Measurements from ENCODE around the gene ARHGAP19.

ARHGAP19 gene

DNA sequence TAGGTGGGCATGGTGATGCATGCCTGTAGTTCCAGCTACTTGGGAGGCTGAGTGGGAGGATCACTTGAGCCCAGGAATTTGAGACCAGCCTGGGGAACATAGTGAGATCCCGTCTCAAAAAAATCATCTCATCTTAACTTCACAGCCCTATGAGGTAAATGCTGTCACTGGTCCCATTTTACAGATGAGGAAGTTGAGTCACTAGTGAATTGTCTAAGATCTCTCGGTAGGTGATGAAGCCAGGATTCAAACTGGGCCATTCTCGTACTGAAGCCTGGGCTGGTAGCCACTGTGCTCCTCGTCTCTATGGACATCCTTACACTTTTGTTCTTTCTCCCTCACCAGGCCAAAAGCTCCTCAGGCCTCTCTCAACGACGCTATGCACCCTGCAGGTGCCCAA, 113.1 kb downstream of the ARHGAP19 start:
- POLR2A ChIA-PET, result no interaction called here
- CTCF ChIA-PET, result interaction anchor here (1.1 to 1.7 kb wide), 2 partner anchors 17 to 107 kb away, joined by 3 to 4 read pairs; no protein-coding TSS in a partner anchor
- no peak for DNase-seq (ENCODE audit: extremely low spot score)
- no peak for TF ChIP-seq TARDBP (IDR thresholded peaks at IDR 0.05)
- TF ChIP-seq LEF1 (IDR thresholded peaks at IDR 0.05; ENCODE audit: borderline replicate concordance), result no peak
- TF ChIP-seq CTBP1 (IDR thresholded peaks at IDR 0.05; ENCODE audit: borderline replicate concordance), result no peak
- TF ChIP-seq ARNT (IDR thresholded peaks at IDR 0.05), result no peak
- TF ChIP-seq NFRKB (IDR thresholded peaks at IDR 0.05), result no peak
- TF ChIP-seq ZNF384 (IDR thresholded peaks at IDR 0.05), result no peak
- TF ChIP-seq BHLHE40 (IDR thresholded peaks at IDR 0.05; ENCODE audit: borderline replicate concordance), result no peak
- TF ChIP-seq HDGF (IDR thresholded peaks at IDR 0.05; ENCODE audit: borderline replicate concordance), result no peak
- TF ChIP-seq FOXM1 (IDR thresholded peaks at IDR 0.05; ENCODE audit: borderline replicate concordance), result no peak

DNA sequence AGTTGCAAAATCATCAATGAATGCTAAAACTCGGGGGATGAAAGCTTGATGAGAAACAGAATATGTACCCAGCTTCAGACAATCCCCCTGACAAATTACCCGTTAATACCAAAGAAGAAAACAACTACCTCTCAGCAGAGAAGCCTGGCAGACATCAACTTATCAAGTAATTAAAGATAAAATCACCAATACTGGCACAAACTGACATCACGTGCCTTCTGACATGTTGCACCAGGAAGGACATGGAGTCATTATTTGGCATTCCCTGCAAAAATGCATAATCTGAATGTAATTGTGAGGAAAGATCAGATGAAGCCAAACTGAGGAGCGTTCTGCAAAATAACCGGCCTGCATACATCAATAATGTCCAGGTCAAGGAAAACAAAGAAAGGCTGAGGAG, 114.4 kb downstream of the ARHGAP19 start:
- no peak for DNase-seq (ENCODE audit: extremely low spot score)

DNA sequence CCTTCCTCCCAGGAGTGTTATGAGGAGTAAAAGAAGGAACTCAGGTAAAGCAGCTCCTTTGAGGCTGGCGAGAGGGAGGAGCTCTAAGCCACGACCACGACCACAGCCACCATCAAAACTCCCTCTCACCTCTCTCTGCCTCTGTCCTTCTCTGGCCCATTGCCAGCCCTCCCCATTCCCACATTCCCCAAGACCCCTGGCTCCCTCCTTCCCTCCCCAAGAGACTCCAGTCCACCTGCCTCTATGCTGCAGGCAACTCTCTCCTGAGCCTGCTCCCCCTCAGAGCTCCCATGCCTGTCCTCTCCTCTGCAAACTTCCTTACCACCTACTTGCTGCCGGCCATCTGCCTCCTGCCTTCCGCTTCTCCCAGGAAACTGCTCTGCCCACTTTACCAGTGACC, 116.2 kb downstream of the ARHGAP19 start:
- no peak for DNase-seq (ENCODE audit: extremely low spot score)
- CTCF ChIA-PET, result interaction anchor here (1.1 kb wide), 1 partner anchor 21 kb away, joined by 3 read pairs; no protein-coding TSS in a partner anchor
- no peak for TF ChIP-seq LEF1 (IDR thresholded peaks at IDR 0.05; ENCODE audit: borderline replicate concordance)
- POLR2A ChIA-PET, result no interaction called here

More for the DNA sequence above, 114.4 kb downstream of the ARHGAP19 start:
- ChIA-PET POLR2A (no interaction called here), CTCF (interaction anchor here (1.1 to 1.7 kb wide), 2 partner anchors 18 to 106 kb away, joined by 3 to 4 read pairs; no protein-coding TSS in a partner anchor)
- no peak for TF ChIP-seq SP1 (IDR thresholded peaks at IDR 0.05)
- no peak for TF ChIP-seq ZNF384 (IDR thresholded peaks at IDR 0.05)
- no peak for TF ChIP-seq FOXM1 (IDR thresholded peaks at IDR 0.05; ENCODE audit: borderline replicate concordance)
- TF ChIP-seq ELF4 (IDR thresholded peaks at IDR 0.05), result no peak
- TF ChIP-seq HDGF (IDR thresholded peaks at IDR 0.05; ENCODE audit: borderline replicate concordance), result no peak
- TF ChIP-seq ARNT (IDR thresholded peaks at IDR 0.05), result no peak
- TF ChIP-seq L3MBTL2 (conservative IDR thresholded peaks at IDR 0.05), result no peak
- TF ChIP-seq FOXA1 (IDR thresholded peaks at IDR 0.05), result no peak
- no peak for TF ChIP-seq BHLHE40 (IDR thresholded peaks at IDR 0.05; ENCODE audit: borderline replicate concordance)
- TF ChIP-seq, protein P1, sequence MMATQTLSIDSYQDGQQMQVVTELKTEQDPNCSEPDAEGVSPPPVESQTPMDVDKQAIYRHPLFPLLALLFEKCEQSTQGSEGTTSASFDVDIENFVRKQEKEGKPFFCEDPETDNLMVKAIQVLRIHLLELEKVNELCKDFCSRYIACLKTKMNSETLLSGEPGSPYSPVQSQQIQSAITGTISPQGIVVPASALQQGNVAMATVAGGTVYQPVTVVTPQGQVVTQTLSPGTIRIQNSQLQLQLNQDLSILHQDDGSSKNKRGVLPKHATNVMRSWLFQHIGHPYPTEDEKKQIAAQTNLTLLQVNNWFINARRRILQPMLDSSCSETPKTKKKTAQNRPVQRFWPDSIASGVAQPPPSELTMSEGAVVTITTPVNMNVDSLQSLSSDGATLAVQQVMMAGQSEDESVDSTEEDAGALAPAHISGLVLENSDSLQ (IDR thresholded peaks at IDR 0.05), result no peak
- TF ChIP-seq CTBP1 (IDR thresholded peaks at IDR 0.05; ENCODE audit: borderline replicate concordance), result no peak
- TF ChIP-seq SUZ12 (IDR thresholded peaks at IDR 0.05), result no peak
- TF ChIP-seq NFRKB (IDR thresholded peaks at IDR 0.05), result no peak
- no peak for TF ChIP-seq LEF1 (IDR thresholded peaks at IDR 0.05; ENCODE audit: borderline replicate concordance)
- no peak for TF ChIP-seq TARDBP (IDR thresholded peaks at IDR 0.05)
- no peak for TF ChIP-seq FOXK2 (IDR thresholded peaks at IDR 0.05)

DNA sequence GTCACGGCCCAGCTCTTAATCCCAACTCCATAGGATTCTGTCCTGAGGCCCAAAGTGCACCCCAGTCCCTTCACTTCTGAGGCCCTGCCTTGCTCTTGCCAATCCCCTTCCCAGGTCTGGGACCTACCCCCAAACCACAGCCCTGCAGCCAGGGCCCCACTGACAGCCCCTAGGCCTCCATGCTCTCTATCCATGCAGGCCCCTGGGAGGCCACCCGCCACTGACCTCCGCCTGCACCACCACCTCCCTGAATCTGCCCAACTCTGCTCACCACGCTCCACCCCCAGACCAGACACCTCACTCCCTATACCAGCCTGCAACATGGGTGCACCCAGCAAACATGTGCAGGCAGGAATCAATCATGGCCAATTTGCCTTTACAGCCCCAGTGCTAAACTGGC, 116.9 kb downstream of the ARHGAP19 start:
- TF ChIP-seq CTBP1 (IDR thresholded peaks at IDR 0.05; ENCODE audit: borderline replicate concordance) (no peak), FOXK2 (IDR thresholded peaks at IDR 0.05) (no peak), ZNF384 (IDR thresholded peaks at IDR 0.05) (no peak), FOXA1 (IDR thresholded peaks at IDR 0.05) (no peak), TARDBP (IDR thresholded peaks at IDR 0.05) (no peak), L3MBTL2 (conservative IDR thresholded peaks at IDR 0.05) (no peak), ARNT (IDR thresholded peaks at IDR 0.05) (no peak), SUZ12 (IDR thresholded peaks at IDR 0.05) (no peak), SP1 (IDR thresholded peaks at IDR 0.05) (no peak), BHLHE40 (IDR thresholded peaks at IDR 0.05; ENCODE audit: borderline replicate concordance) (no peak), ELF4 (IDR thresholded peaks at IDR 0.05) (no peak), FOXM1 (IDR thresholded peaks at IDR 0.05; ENCODE audit: borderline replicate concordance) (no peak), NFRKB (IDR thresholded peaks at IDR 0.05) (no peak), LEF1 (IDR thresholded peaks at IDR 0.05; ENCODE audit: borderline replicate concordance) (no peak), HDGF (IDR thresholded peaks at IDR 0.05; ENCODE audit: borderline replicate concordance) (no peak)
- TF ChIP-seq, protein P1 (IDR thresholded peaks at IDR 0.05), result no peak
- DNase-seq (ENCODE audit: extremely low spot score), result no peak
- POLR2A ChIA-PET, result no interaction called here
- CTCF ChIA-PET, result interaction anchor here (0.6 kb wide), 1 partner anchor 26 kb away, joined by 3 read pairs; no protein-coding TSS in a partner anchor

DNA sequence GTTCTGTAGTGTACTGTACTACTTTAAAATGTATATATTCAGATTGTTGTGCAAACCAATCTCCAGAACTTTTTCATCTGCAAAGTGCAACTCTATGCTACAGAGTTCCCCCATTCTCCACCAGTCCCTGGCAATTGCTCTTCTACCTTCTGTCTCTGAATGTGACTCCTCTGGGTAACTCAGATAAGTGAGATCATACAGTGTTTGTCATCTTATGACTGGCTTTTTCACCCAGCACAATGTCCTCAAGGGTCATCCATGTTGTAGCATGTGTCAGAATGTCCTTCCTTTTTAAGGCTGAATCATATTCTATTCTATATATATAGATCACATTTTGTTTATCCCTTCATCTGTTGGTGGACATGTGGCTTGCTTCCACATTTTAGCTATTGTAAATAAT, 117.5 kb downstream of the ARHGAP19 start:
- TF ChIP-seq CTBP1 (IDR thresholded peaks at IDR 0.05; ENCODE audit: borderline replicate concordance) (no peak), LEF1 (IDR thresholded peaks at IDR 0.05; ENCODE audit: borderline replicate concordance) (no peak), BHLHE40 (IDR thresholded peaks at IDR 0.05; ENCODE audit: borderline replicate concordance) (no peak), SP1 (IDR thresholded peaks at IDR 0.05) (no peak), FOXA1 (IDR thresholded peaks at IDR 0.05) (no peak), HDGF (IDR thresholded peaks at IDR 0.05; ENCODE audit: borderline replicate concordance) (no peak), ELF4 (IDR thresholded peaks at IDR 0.05) (no peak), SUZ12 (IDR thresholded peaks at IDR 0.05) (no peak), FOXK2 (IDR thresholded peaks at IDR 0.05) (no peak), ZNF384 (IDR thresholded peaks at IDR 0.05) (no peak), ARNT (IDR thresholded peaks at IDR 0.05) (no peak), NFRKB (IDR thresholded peaks at IDR 0.05) (no peak), TARDBP (IDR thresholded peaks at IDR 0.05) (no peak), L3MBTL2 (conservative IDR thresholded peaks at IDR 0.05) (no peak)
- TF ChIP-seq, protein P1 (IDR thresholded peaks at IDR 0.05), result no peak
- ChIA-PET POLR2A (interaction anchor here (1.0 kb wide), 1 partner anchor 18 kb away, joined by 3 read pairs; no protein-coding TSS in a partner anchor), CTCF (no interaction called here)
- no peak for DNase-seq (ENCODE audit: extremely low spot score)

DNA sequence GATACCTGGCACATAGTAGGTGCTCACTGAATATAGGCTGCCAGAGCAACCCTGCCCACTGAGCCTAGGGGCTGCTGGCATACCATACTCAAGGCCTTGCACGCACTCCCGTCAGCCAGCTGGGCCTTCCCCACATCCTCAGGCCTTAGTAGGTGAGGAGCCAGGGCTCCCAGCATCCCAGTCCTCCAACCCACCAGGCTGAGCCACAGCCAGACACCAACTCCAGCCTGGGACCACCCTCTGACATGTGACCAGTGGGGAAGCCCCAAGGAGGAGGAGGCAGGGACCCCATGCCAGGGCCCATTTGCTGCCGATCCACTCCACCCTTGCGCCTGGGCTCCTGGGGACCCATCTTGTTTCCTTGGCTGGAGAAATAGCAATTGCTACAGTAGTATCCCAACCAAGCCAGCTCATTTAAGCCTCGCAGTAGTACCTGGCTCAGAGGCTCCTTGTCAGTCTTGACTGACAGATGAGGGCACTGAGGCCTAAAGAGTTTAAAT, 118.1 kb downstream of the ARHGAP19 start:
- DNase-seq (ENCODE audit: extremely low spot score), result no peak
- POLR2A ChIA-PET, result interaction anchor here (1.0 kb wide), 1 partner anchor 17 kb away, joined by 3 read pairs; no protein-coding TSS in a partner anchor
- CTCF ChIA-PET, result no interaction called here
- TF ChIP-seq ARNT (IDR thresholded peaks at IDR 0.05) (no peak), CTBP1 (IDR thresholded peaks at IDR 0.05; ENCODE audit: borderline replicate concordance) (no peak), FOXM1 (IDR thresholded peaks at IDR 0.05; ENCODE audit: borderline replicate concordance) (no peak), HDGF (IDR thresholded peaks at IDR 0.05; ENCODE audit: borderline replicate concordance) (no peak)
